Fibroblast of skin of abdomen (primary cell): ENCODE results near the gene AMOTL1.
"Not testable (repeated sequence)": the region's sequence is repeated elsewhere in the genome, so short reads cannot be mapped to it uniquely, and the experiment has no call there.

Source experiments
- DNase-seq: peaks from one replicate; pipeline ENCODE4 v3.0.0-alpha.2; 2013

AMOTL1 gene

DNA sequence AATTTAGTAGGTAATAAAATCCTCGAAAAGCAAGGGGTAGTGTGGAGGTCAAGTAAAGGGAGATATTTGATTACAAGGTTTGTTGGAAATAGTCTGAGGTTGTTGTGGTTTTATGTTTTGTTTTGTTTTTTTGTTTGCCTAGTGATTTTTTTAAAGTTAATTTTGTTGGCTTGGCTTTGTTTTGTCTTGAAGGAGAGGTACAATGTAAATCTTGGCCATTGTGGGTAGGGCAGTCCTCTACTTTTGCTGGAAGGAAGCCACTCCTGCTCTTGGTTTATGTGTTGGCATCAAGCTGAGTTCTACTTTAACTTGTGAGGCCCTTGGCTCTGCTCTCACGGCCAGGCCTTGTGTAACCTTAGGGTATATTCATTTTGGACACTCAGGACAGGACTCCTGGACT lies 3.2 kb downstream of the AMOTL1 start:
- DNase-seq, result no peak

- no peak for DNase-seq
These were observed 3.8 kb downstream of the AMOTL1 start for GRCh38 chr11:94771951-94772350.

DNA sequence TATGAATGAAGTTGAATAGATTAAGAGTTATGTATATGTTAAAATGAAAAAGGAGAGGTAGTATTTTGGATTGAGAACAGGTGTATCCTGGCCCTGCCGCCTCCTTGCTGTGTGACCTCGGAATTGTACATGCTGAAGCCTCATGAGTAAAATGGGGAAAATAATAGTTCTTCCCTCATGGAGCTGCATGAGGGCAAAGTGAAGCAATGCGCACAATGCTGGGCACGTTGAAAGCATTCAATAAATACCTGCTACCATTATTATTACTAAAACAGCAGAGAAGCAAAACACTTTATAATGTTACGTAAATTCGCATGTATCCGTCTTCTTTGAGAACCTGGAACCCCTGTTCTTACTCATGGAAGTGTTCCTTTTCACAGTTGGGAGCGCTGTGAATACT lies 5.7 kb downstream of the AMOTL1 start:
- no peak for DNase-seq

DNA sequence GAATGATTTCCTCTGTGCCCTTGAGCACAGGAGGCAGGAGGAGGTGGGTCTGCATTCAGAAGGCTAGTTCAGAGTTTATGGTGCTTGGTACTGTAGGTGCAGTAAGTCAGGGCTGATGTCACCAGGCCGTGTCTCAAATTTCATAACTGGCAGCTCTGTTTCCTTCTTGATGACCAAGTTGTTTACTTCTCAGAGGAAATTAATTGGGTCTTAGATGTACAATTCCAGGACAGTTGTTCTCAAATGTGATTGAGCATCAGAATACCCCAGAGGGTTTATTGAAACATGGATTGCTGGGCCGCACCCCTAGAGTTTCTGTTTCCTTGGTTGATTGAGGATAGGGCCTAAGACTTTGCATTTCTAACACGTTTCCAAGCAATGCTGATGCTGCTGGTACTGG lies 6.2 kb downstream of the AMOTL1 start:
- DNase-seq, result no peak

- DNase-seq, result no peak
These were observed 7.6 kb downstream of the AMOTL1 start for GRCh38 chr11:94775567-94776327.

DNA sequence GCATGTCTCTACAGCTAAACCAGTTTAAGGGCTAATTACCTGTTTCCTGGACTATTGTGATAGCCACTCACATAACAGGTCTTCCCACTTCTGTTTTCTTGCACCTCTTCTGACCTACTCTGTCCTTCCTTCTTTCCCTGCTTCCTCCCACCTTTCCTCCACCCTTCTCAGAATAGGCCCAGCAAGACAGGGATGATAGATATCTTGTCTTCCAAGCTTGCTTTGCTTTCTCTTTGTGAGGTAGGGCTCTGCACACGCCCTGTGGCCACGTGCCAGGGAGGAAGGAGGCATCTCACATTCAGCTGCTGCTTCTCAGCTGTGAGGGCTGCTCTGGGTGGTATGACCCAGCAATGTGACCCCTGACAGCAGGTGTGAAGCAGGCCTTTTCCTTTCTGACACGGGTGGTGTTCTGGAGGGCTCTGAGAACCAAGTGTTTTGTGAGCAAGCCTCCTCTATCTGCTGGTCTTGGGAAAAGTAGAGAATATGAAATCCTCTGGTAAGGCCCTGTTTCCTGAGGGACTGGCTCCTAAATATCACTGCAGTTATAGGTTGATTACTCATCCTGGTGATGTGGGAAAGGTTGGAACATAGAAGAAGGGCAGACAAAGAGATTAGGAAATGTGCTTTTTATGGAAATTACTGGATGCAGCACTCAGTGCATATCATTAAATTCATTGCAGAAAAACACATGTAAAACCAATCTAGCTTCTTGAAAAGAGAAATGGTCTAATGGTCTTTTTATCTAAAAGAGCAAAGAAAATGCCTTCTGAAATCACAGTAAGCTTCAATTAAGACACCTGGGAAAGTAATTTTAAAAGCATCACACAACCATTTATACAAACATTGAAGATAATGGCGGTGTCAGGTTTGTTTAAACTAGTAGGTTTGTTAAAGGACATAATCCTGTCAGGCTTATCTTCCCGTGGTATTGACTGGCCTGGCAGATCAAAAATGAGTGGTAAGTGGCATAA lies 8.5 kb downstream of the AMOTL1 start:
- peak; percentile 59 for DNase-seq

DNA sequence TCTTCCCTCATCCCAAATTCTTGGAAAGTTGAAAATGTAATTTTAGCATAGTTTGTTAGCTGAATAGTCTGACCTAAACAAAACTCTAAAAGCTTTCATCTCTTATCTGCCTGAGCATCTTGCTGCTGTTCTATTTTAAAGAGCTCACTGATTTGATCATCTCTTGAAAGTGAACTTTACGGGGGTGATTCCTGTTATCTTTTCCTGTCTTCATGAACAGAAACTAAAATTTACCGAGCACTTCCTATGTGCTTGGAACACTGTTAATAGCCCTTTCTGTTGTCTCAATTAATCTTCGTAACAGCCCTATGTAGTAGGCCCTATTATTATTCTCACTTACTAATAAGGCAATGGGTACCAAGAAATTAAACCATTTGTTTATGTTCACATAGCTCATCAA lies 12.3 kb downstream of the AMOTL1 start:
- no peak for DNase-seq

DNA sequence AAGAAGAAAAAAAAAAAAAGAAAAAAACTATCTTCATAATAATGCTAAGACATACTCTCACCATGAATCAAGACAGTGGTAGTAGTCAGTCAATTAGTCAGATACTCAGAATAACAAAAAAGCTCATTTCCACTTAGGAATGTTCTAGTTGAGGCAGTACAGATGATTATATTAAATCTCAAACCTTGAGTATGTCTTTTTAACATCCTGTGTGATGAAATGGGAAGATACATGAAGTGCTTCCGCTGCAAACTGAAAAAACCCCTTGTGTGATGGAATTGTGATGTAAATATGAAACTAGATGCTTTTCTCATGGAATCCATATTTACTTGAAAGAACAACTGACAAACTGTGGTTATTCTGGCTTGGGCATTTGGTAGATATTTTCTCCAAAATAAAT lies 13.7 kb downstream of the AMOTL1 start:
- peak; percentile 65 for DNase-seq

DNA sequence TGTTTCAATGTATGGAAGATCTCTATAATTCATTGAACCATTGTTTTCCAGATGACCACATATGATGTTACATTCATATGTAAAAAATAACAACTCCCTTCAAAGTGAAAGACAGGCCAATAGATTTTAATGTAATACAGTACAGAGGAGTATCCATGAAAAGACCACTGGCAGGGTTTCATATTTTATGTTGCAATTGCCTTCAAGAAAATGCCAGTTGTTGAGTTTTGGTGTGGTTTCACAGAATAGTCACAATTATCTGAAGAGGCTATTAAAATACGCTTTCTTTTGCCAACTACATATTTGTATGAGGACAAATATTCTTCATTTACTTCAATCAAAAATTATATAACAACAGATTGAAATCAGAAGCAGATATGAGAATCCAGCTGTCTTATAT lies 14.3 kb downstream of the AMOTL1 start:
- DNase-seq, result no peak

- DNase-seq, result no peak
These were observed 16.7 kb downstream of the AMOTL1 start for GRCh38 chr11:94784884-94785283.

GRCh38 chr11:94785509-94785908 lies 17.4 kb downstream of the AMOTL1 start:
- DNase-seq, result no peak

- no peak for DNase-seq
These were observed 18.3 kb downstream of the AMOTL1 start for GRCh38 chr11:94786264-94787126.

GRCh38 chr11:94787801-94788200 lies 19.6 kb downstream of the AMOTL1 start:
- no peak for DNase-seq

- DNase-seq, result no peak
These were observed 20.2 kb downstream of the AMOTL1 start for GRCh38 chr11:94788396-94788795.

GRCh38 chr11:94790197-94790596 lies 22.0 kb downstream of the AMOTL1 start:
- DNase-seq, result no peak

DNA sequence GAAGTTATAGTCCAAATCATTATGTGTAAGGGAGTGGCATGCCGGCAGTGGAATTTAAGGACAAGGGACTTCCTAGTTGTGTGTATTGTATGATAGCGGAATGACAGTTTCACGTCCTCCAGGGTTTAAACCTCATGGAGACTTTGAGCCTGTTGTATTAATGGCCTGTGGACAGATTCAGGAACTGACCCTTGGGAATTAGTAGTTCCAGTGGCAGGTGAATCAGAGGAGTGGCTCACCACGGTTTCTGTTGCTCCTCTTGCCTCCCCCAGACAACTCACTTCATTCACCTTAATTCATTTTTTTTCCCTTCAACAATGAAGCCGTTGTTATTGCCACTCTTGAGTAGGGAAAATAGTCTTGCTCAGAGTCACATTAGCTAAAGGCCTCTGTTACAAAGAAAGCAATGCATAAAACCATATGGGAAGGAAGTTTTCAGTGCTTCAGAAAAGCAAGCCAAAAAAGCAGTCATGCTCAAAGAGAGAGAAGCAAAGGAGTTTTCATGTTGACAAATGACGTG lies 22.6 kb downstream of the AMOTL1 start:
- no peak for DNase-seq

DNA sequence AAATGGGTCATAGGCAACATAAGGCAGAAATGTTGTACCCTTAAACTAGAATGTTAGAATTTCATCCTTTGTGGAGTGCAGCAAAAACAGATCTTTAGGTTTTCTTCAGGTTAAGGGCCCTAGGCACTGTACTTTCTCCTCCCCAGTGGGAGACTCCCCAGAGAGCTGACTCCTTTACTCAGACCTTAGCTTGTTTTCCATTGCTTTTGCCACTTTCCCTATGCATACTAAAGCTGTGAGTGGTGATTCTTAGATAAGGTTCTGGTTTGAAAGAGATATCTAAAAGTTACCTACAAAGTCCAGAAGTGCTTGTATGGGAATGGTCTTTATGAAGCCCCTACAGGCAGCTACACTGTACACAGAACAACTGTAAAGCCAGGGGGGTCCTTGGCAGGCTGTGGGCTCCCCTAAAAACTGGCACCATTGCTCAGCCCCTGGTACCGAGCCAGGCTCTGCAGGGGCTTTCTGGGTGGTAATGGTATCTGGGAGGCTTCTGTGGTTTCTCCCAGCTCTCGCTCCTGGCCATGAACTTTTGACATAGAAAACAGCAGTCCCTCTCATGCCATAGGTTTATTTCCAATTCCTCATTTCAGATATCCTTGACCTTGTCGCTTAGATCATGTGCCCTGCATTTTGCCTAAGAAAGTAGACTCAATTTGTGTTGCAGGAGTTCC lies 23.2 kb downstream of the AMOTL1 start:
- no peak for DNase-seq

- DNase-seq, result not testable (repeated sequence)
These were observed 23.8 kb downstream of the AMOTL1 start for GRCh38 chr11:94791942-94792341.

GRCh38 chr11:94792451-94792850 lies 24.3 kb downstream of the AMOTL1 start:
- DNase-seq, result no peak

DNA sequence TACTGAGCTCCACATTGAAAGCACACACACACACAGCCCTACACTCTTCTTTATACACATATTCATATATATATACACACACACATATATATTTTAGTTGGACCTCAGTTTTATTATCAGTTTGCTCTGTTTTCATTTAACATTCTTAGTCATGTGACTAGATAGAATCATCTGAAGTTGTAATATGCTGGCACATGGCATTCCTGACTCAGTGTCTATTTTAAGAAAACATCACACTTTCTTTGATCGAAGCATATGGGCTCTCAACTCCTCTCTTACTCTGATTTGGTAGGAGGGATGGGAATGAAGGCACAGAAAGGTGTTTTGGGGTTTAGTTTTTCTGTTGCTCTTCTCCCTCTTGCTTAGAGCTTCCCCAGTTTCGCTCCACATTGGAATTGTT lies 24.8 kb downstream of the AMOTL1 start:
- peak; percentile 44 for DNase-seq

DNA sequence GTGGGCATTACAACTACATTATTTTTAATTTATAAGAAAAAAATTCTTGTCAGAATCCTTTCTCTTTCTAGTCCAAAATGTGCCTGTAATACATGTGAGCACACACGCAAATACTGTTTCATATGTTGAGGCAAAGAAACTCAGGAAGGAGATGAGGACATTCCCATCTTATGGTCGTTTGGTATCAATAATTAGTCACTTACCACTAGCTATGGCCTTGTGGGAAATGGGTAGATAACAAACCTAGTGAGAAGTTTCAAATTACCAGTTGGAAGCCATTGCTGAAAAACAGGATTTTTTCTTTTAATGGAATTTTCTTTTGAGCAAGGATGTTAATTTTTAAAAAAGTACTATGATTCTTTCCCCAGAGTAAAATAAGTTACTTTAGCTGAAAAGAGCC lies 25.7 kb downstream of the AMOTL1 start:
- no peak for DNase-seq
